CD14-positive monocyte (primary cell): ENCODE results near the gene VIPAS39. TPM values are rescaled to one million over a fixed set of nuclear protein-coding genes. Genes with fewer than 3 reads are reported as not detected.

Experiments used
- DNase-seq, 3 donors: peaks; one replicate each; pipeline ENCODE4 v3.0.0-alpha.2; 2011 to 2022
- H2AFZ ChIP-seq: 2 replicates; pipeline ENCODE4 v1.6.0; 2012; ENCODE audit warnings: mild to moderate bottlenecking, low read depth, low read length, inconsistent platforms; ENCODE audit not compliant: insufficient read depth, poor library complexity, severe bottlenecking
- H3K27ac ChIP-seq, 2 donors: 1 replicate in 1 of 2; 2 replicates in 1 of 2; pipeline ENCODE4 v1.5.1; 2012 to 2013; ENCODE audit warnings: low read length in 2 of 2, control low read depth in 1 of 2, inconsistent platforms in 1 of 2, low read depth in 1 of 2, mild to moderate bottlenecking in 1 of 2
- H3K27me3 ChIP-seq, 2 donors: one replicate each; pipeline versions ENCODE4 v1.6.0 to v1.6.1; 2011 to 2013; ENCODE audit warnings: low read length in 2 of 2; ENCODE audit not compliant: control insufficient read depth in 2 of 2, insufficient read depth in 2 of 2
- H3K36me3 ChIP-seq, 2 donors: replicated peaks in 1 of 2; 1 replicate in 1 of 2; 2 replicates in 1 of 2; pipeline versions ENCODE4 v1.5.1 to v1.6.1; 2012 to 2013; ENCODE audit warnings: low read length in 2 of 2, control low read depth in 1 of 2, inconsistent platforms in 1 of 2, mild to moderate bottlenecking in 1 of 2; ENCODE audit not compliant: insufficient read depth in 2 of 2, control insufficient read depth in 1 of 2
- H3K4me1 ChIP-seq, 2 donors: 1 replicate in 1 of 2; 2 replicates in 1 of 2; pipeline versions ENCODE4 v1.5.1 to v1.6.1; 2012 to 2013; ENCODE audit warnings: low read length in 2 of 2, control low read depth in 1 of 2, inconsistent platforms in 1 of 2, mild to moderate bottlenecking in 1 of 2, moderate library complexity in 1 of 2; ENCODE audit not compliant: insufficient read depth in 2 of 2, control insufficient read depth in 1 of 2
- H3K4me2 ChIP-seq: replicated peaks from 2 replicates; pipeline ENCODE3; 2012; ENCODE audit warnings: low read length, moderate library complexity, mild to moderate bottlenecking; ENCODE audit not compliant: poor library complexity, severe bottlenecking; ENCODE audit errors: extremely low read depth
- H3K4me3 ChIP-seq, 3 experiments: fragments of 200-600 bp in 1 of 3; sonication (generic) in 1 of 3; replicated peaks in 1 of 3; 1 replicate in 2 of 3; 2 replicates in 1 of 3; pipeline ENCODE4 v1.5.1; 2011 to 2013; ENCODE audit warnings: low read length in 3 of 3, mild to moderate bottlenecking in 3 of 3, control low read depth in 2 of 3, low read depth in 2 of 3, inconsistent platforms in 1 of 3, moderate library complexity in 1 of 3
- H3K79me2 ChIP-seq: 2 replicates; pipeline ENCODE4 v1.6.0; 2012; ENCODE audit warnings: mild to moderate bottlenecking, control low read depth, inconsistent platforms, low read length, moderate library complexity; ENCODE audit not compliant: insufficient read depth
- H3K9ac ChIP-seq: 2 replicates; pipeline ENCODE4 v1.6.0; 2017; ENCODE audit warnings: low read length, mild to moderate bottlenecking; ENCODE audit not compliant: insufficient read depth, poor library complexity, severe bottlenecking
- H3K9me3 ChIP-seq, 2 donors: replicated peaks in 1 of 2; 1 replicate in 1 of 2; 2 replicates in 1 of 2; pipeline versions ENCODE4 v1.5.1 to v1.6.1; 2012 to 2013; ENCODE audit warnings: low read length in 2 of 2, control low read depth in 1 of 2; ENCODE audit not compliant: control insufficient read depth in 1 of 2, insufficient read depth in 1 of 2
- H4K20me1 ChIP-seq: 2 replicates; pipeline ENCODE4 v1.6.0; 2012; ENCODE audit warnings: mild to moderate bottlenecking, low read length, control low read depth, moderate library complexity; ENCODE audit not compliant: insufficient read depth
- H3K27ac Mint-ChIP-seq, 7 donors: one replicate each; pipeline ENCODE4 v1.8.0; 2020; ENCODE audit warnings: mild to moderate bottlenecking in 7 of 7, mixed read lengths in 7 of 7, moderate library complexity in 6 of 7, inconsistent platforms in 2 of 7
- H3K27me3 Mint-ChIP-seq, 3 donors: one replicate each; pipeline ENCODE4 v1.8.0; 2021 to 2022; ENCODE audit warnings: low read depth in 3 of 3, mild to moderate bottlenecking in 3 of 3, mixed read lengths in 3 of 3, moderate library complexity in 3 of 3, inconsistent platforms in 1 of 3
- H3K36me3 Mint-ChIP-seq, 2 donors: one replicate each; pipeline ENCODE4 v1.8.0; 2020; ENCODE audit warnings: mixed read lengths in 2 of 2, inconsistent platforms in 1 of 2, mild to moderate bottlenecking in 1 of 2
- H3K4me1 Mint-ChIP-seq: one replicate; pipeline ENCODE4 v1.8.0; 2020; ENCODE audit warnings: mild to moderate bottlenecking, mixed read lengths
- H3K4me3 Mint-ChIP-seq, 2 donors: one replicate each; pipeline ENCODE4 v1.8.0; 2020; ENCODE audit warnings: mild to moderate bottlenecking in 2 of 2, mixed read lengths in 2 of 2, moderate library complexity in 1 of 2
- H3K9me3 Mint-ChIP-seq, 7 donors: one replicate each; pipeline ENCODE4 v1.8.0; 2020 to 2022; ENCODE audit warnings: mixed read lengths in 7 of 7, mild to moderate bottlenecking in 6 of 7, moderate library complexity in 6 of 7, inconsistent platforms in 2 of 7
- CTCF ChIP-seq: fragments of 200-600 bp; IDR thresholded peaks from one replicate; pipeline ENCODE4 v1.8.0; 2022; ENCODE audit warnings: antibody characterized with exemption, mild to moderate bottlenecking
- WGBS: methylation state at CpG from one replicate; pipeline ENCODE4 v1.1.5; 2013; ENCODE audit warnings: missing lambda C conversion rate; ENCODE audit not compliant: insufficient coverage; 5-methylcytosine and 5-hydroxymethylcytosine counted together
- intact Hi-C, 2 donors: fragments of 100-400 bp; cut with micrococcal nuclease; formaldehyde crosslinking; loops; one replicate each; pipeline versions ENCODE4 v1.15.0 to v1.15.1; 2023
- polyA plus RNA-seq, 3 donors: library from polyadenylated mRNA; depleted of rRNA in 1 of 3; unstranded in 2 of 3; stranded (reverse) in 1 of 3; fragments of 300-500 nt in 2 of 3; fragments of >200 nt in 1 of 3; fragmentation: Illumina TruSeq in 2 of 3; gene quantifications; 1 replicate in 2 of 3; 2 replicates in 1 of 3; pipeline ENCODE4 v1.2.3, GENCODE V29; 2012 to 2021

The VIPAS39 gene
- polyA plus RNA-seq, 3 donors, result 8.1 to 17.8 (median 10.8) TPM

DNA sequence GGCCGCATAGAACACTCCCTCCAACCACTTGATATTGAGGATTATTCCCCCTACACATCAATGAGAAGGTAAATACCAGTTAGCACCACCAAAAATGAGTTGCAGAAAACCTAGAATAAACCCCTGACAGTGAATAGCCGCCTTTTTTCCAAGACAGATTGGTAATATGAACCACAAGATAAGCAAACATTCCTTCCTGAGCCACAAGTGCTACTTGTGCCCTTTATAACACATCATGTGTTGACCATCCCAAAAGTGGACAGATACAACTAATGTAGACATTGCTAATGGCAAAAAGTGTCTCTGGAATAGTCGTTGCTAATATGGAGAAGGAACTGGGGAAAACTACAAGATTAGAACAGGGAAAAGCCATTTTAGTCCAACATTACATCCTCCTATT, 51.3 kb downstream of the VIPAS39 start:
- Histone ChIP-seq H3K27me3 (no peaks in the 10 kb centered on the region), H3K9ac (no peak overlapping the region), H3K79me2 (no peaks in the 10 kb centered on the region), H3K4me3 (no peak overlapping the region), H4K20me1 (no peaks in the 10 kb centered on the region), H3K36me3 (no peaks in the 10 kb centered on the region), H3K27ac (no peak overlapping the region), H2AFZ (peak overlapping the region; percentile 76), H3K4me1 (peaks cover 26 to 30% of the 10 kb centered on the region in 2 donors), H3K4me2 (no peak overlapping the region), H3K9me3 (no peaks in the 10 kb centered on the region)
- TF ChIP-seq CTCF, result no peak
- H3K27me3 Mint-ChIP-seq, result peaks cover 0 to 3% (median 0%) of the 10 kb centered on the region in 3 donors
- peak overlapping the region in 2 of 7 donors; percentile 79 to 90 for H3K27ac Mint-ChIP-seq
- peaks cover 34% of the 10 kb centered on the region for H3K4me1 Mint-ChIP-seq
- DNase-seq, result no peak
- WGBS, result 60% methylated on average over 1 of the region's 3 CpGs
- intact Hi-C loops, result no loop called here
- H3K4me3 Mint-ChIP-seq, result no peak overlapping the region
- H3K9me3 Mint-ChIP-seq, result no peaks in the 10 kb centered on the region
- H3K36me3 Mint-ChIP-seq, result peaks cover 0 to 2% of the 10 kb centered on the region in 2 donors

DNA sequence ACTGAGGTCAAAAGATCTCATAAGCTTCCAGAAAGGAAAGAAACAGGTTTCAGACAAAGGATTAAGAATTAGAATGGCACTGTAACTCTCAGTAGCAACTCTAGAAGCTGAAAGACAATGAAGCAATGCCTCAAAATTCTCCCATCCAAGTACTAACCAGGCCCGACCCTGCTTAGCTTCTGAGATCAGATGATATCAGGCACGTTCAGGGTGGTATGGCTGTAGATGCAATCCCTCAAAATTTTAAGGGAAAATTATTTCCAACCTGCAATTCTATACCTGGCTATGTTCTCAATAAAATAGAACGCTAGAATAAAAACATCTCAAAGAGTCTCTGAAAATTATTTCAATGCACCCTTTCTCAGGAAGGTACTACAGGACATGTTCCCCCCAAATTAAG, 53.6 kb downstream of the VIPAS39 start:
- Mint-ChIP-seq H3K9me3 (no peaks in the 10 kb centered on the region), H3K4me1 (peaks cover 30% of the 10 kb centered on the region), H3K27ac (no peak overlapping the region), H3K36me3 (peaks cover 0 to 2% of the 10 kb centered on the region in 2 donors), H3K27me3 (peaks cover 0 to 3% (median 0%) of the 10 kb centered on the region in 3 donors), H3K4me3 (no peak overlapping the region)
- H3K36me3 ChIP-seq, result no peaks in the 10 kb centered on the region
- H3K9ac ChIP-seq, result no peak overlapping the region
- no CpG with 5 or more reads among the region's 3 CpGs for WGBS
- no peak for TF ChIP-seq CTCF
- H2AFZ ChIP-seq, result no peak overlapping the region
- H4K20me1 ChIP-seq, result no peaks in the 10 kb centered on the region
- peaks cover 26 to 30% of the 10 kb centered on the region in 2 donors for H3K4me1 ChIP-seq
- no peak overlapping the region for H3K27ac ChIP-seq
- no peaks in the 10 kb centered on the region for H3K79me2 ChIP-seq
- H3K9me3 ChIP-seq, result no peaks in the 10 kb centered on the region
- H3K4me3 ChIP-seq, result no peak overlapping the region
- DNase-seq, result no peak
- no peak overlapping the region for H3K4me2 ChIP-seq
- no peaks in the 10 kb centered on the region for H3K27me3 ChIP-seq
- intact Hi-C loops, result no loop called here
